ENCODE data around the gene PRPF18. TPM values are rescaled to one million over a fixed set of nuclear protein-coding genes. Genes with fewer than 3 reads are reported as not detected.

Gene PRPF18
- total RNA-seq, 4 donors from 2014 or later: 15.5 to 40.7 (median 27.4) TPM

DNA sequence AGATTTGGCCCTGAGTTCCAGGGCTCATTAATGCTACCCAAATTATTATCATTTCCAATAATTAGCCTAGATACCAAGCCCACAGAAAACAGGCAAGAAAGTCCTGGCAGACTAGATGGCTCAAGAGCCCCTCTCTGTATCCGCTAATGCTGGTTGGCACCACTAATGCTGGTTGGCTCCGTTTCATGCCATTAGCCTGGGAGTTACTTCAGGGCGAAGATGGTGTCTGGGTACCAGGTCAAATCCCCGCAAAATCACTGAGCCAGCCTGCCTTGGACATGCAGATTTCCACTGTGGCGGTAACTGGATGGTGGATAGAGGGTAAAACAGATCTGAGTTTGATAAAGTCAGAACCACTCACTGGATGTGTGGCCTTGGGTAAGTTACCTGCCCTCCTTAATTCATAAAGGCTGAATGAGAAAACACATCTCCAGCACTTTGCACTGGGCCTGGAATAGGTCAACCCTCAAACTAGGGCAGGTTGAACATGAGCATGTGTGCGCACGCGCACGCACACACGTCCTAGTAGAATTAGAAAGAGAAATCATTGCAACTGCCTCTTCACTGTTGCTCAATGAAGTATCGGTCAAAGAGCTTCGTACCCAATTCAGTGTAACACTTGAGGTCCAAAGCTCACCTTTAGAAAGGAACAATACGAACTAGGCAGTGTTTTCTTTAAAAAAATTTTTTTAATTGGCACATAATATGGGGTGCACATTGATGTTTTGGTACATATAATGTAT, 91.5 kb downstream of the PRPF18 start:
- intact Hi-C loops (cut with DNase I): no loop called here
- WGBS, 2 donors: 96 to 98% methylated on average over 9 to 13 of the region's 13 CpGs
- Histone ChIP-seq H3K9me3 (no peaks in the 10 kb centered on the region), H3K4me1 (peaks cover 0 to 41% (median 8%) of the 10 kb centered on the region in 3 donors), H3K27me3 (no peaks in the 10 kb centered on the region), H3K36me3 (peaks cover 0 to 41% (median 0%) of the 10 kb centered on the region in 3 donors), H3K27ac (no peak overlapping the region), H3K4me3 (no peak overlapping the region)
- DNase-seq: no peak
- TF ChIP-seq, protein P1, sequence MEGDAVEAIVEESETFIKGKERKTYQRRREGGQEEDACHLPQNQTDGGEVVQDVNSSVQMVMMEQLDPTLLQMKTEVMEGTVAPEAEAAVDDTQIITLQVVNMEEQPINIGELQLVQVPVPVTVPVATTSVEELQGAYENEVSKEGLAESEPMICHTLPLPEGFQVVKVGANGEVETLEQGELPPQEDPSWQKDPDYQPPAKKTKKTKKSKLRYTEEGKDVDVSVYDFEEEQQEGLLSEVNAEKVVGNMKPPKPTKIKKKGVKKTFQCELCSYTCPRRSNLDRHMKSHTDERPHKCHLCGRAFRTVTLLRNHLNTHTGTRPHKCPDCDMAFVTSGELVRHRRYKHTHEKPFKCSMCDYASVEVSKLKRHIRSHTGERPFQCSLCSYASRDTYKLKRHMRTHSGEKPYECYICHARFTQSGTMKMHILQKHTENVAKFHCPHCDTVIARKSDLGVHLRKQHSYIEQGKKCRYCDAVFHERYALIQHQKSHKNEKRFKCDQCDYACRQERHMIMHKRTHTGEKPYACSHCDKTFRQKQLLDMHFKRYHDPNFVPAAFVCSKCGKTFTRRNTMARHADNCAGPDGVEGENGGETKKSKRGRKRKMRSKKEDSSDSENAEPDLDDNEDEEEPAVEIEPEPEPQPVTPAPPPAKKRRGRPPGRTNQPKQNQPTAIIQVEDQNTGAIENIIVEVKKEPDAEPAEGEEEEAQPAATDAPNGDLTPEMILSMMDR (IDR thresholded peaks at IDR 0.05): no peak
- TF ChIP-seq POLR2A (IDR thresholded peaks at IDR 0.05): no peak

Other genes with a start within 250 kb of the PRPF18 start
- gene SEPHS1, start 238.7 kb upstream of the PRPF18 start, total RNA-seq: 10 to 100 TPM; 14.5 to 30.9 (median 26.2) TPM
- 1 to 10 TPM in 3 of 4 donors, under 1 TPM in 1; 0.70 to 6.7 (median 2.8) TPM for gene BEND7, start 58.0 kb upstream of the PRPF18 start, total RNA-seq